K562 (cell line): ENCODE measurements around the gene TMC8. TPM values are rescaled to one million over a fixed set of nuclear protein-coding genes. Genes with fewer than 3 reads are reported as not detected.

Source experiments
- CREB1 ChIP-seq, 2 experiments: sonication (generic) in 1 of 2; formaldehyde crosslinking in 1 of 2; IDR thresholded peaks; 2 replicates each; pipeline versions ENCODE4 v1.6.1 to v1.8.0; 2012 to 2022; ENCODE audit warnings: inconsistent platforms in 1 of 2, mild to moderate bottlenecking in 1 of 2, missing genetic modification reagents in 1 of 2, moderate library complexity in 1 of 2
- GATAD2A ChIP-seq: fragments of 450-650 bp; IDR thresholded peaks from 2 replicates; pipeline ENCODE4 v1.6.1; 2017
- KDM5B ChIP-seq: fragments of 200-600 bp; sonication (generic); IDR thresholded peaks from 2 replicates; pipeline ENCODE4 v1.6.1; 2012; ENCODE audit warnings: low read depth, mild to moderate bottlenecking, moderate library complexity, low read length, control low read depth, inconsistent platforms; ENCODE audit not compliant: insufficient replicate concordance
- MAFF ChIP-seq: IDR thresholded peaks from 2 replicates; pipeline ENCODE4 v1.6.1; 2012; ENCODE audit warnings: low read length, improper control_type of control experiment
- MYBL2 ChIP-seq, 2 experiments: fragments of 450-650 bp in 1 of 2; sonication (generic) in 1 of 2; formaldehyde crosslinking in 1 of 2; IDR thresholded peaks; 2 replicates each; pipeline versions ENCODE4 v1.6.1 to v1.8.1; 2017 to 2022; ENCODE audit warnings: borderline replicate concordance in 1 of 2, inconsistent platforms in 1 of 2, low read depth in 1 of 2, mild to moderate bottlenecking in 1 of 2, missing genetic modification reagents in 1 of 2, moderate library complexity in 1 of 2
- PHF21A ChIP-seq: fragments of 450-650 bp; IDR thresholded peaks from 2 replicates; pipeline ENCODE4 v1.6.1; 2017; ENCODE audit warnings: low read depth, borderline replicate concordance
- SMAD3 ChIP-seq: fragments of 450-650 bp; formaldehyde crosslinking; conservative IDR thresholded peaks from 2 replicates; pipeline ENCODE4 v1.4.0; 2020; ENCODE audit warnings: mild to moderate bottlenecking
- SPI1 ChIP-seq: IDR thresholded peaks from 2 replicates; pipeline ENCODE4 v1.6.1; 2011; ENCODE audit warnings: low read depth, low read length, control low read depth, borderline replicate concordance
- ZBTB1 ChIP-seq: sonication (generic); formaldehyde crosslinking; IDR thresholded peaks from 2 replicates; pipeline ENCODE4 v1.8.1; 2023; ENCODE audit warnings: missing genetic modification reagents, low read depth, mild to moderate bottlenecking, borderline replicate concordance
- ZKSCAN1 ChIP-seq: fragments of 150-350 bp; IDR thresholded peaks from 2 replicates; pipeline ENCODE4 v1.6.1; 2016; ENCODE audit warnings: low read depth, low read length
- ZNF507 ChIP-seq: conservative IDR thresholded peaks from 2 replicates; pipeline ENCODE4 v1.6.1; 2017; ENCODE audit warnings: missing genetic modification characterization, missing compliant biosample characterization
- polyA plus RNA-seq, 8 experiments: library from polyadenylated mRNA; depleted of rRNA in 4 of 8; stranded (reverse) in 5 of 8; unstranded in 3 of 8; fragments of >200 nt; fragmentation: Nextera tagmentation in 2 of 8; fragmentation: Illumina TruSeq in 1 of 8; extraction: Ambion mirVana in 2 of 8; extraction: Trizol in 1 of 8; gene quantifications; 2 replicates each; pipeline versions ENCODE4 v1.2.1 to v1.2.3, GENCODE V29; 2011 to 2014; ENCODE audit warnings: inconsistent platforms in 1 of 8, missing spikeins in 1 of 8
- total RNA-seq, 7 experiments: library from RNA; depleted of rRNA in 6 of 7; stranded (reverse); fragments of >200 nt in 6 of 7; fragmentation: Illumina TruSeq in 2 of 7; extraction: Trizol in 2 of 7; gene quantifications; 2 replicates each; pipeline versions ENCODE4 v1.2.1 to v1.2.3, GENCODE V29; 2011 to 2021; ENCODE audit warnings: low replicate concordance in 1 of 7
- TF ChIP-seq, protein P1 (sequence below): sonication (generic); formaldehyde crosslinking; IDR thresholded peaks from 2 replicates; pipeline ENCODE4 v1.8.0; 2023; ENCODE audit warnings: mild to moderate bottlenecking, missing genetic modification reagents
- TF ChIP-seq, protein P2 (sequence below): conservative IDR thresholded peaks from 2 replicates; pipeline ENCODE4 v1.6.1; 2011; ENCODE audit warnings: low read depth, mild to moderate bottlenecking, low read length; ENCODE audit not compliant: control insufficient read depth
- TF ChIP-seq, protein P3 (sequence below): fragments of 450-650 bp; conservative IDR thresholded peaks from 2 replicates; pipeline ENCODE4 v1.6.1; 2016; ENCODE audit warnings: missing genetic modification characterization, low read depth, mild to moderate bottlenecking, missing compliant biosample characterization, moderate library complexity
- TF ChIP-seq, protein P4 (sequence below), 2 experiments: IDR thresholded peaks; 2 replicates each; pipeline ENCODE4 v1.6.1; 2012; ENCODE audit warnings: improper control_type of control experiment in 2 of 2, low read depth in 2 of 2, low read length in 2 of 2, borderline replicate concordance in 1 of 2

Gene TMC8
- total and polyA plus RNA-seq, 9 of the 15 experiments (the other 6 are each of a cell fraction or from before 2014, with no cell fraction given) = 0.13 to 10.9 (median 2.8) TPM

DNA sequence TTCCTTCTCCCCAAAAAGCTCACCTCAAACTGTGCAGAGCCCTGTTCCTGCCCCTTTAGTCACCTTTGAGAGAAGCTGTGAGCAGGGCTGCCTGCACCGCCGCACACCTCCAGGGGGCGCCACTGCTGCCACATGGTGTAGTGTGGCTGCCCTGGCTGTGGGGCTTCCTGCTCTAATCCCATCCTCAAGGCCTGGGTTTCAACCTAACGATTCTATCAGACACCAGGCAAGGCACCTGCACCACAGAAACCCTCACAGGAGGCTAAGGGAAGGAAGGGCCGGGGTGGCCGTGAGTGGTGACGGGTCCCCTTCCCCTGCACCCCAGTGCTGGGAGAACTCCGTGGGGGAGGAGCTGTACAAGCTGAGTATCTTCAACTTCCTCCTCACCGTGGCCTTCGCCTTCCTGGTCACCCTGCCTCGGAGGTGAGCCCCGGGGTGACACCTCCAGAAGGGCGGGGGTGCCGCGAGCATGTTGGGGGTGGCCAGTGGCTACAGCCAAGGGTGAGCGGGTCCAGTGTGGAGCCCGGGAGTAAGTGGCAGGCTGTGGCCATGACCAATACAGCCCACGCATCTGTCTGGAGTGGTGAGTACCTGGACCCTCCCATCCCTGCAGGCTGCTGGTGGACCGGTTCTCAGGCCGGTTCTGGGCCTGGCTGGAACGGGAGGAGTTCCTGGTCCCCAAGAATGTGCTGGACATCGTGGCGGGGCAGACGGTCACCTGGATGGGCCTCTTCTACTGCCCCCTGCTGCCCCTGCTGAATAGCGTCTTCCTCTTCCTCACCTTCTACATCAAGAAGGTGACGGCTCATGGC is 7.0 kb downstream of the TMC8 start (continued):
- TF ChIP-seq, protein P1, sequence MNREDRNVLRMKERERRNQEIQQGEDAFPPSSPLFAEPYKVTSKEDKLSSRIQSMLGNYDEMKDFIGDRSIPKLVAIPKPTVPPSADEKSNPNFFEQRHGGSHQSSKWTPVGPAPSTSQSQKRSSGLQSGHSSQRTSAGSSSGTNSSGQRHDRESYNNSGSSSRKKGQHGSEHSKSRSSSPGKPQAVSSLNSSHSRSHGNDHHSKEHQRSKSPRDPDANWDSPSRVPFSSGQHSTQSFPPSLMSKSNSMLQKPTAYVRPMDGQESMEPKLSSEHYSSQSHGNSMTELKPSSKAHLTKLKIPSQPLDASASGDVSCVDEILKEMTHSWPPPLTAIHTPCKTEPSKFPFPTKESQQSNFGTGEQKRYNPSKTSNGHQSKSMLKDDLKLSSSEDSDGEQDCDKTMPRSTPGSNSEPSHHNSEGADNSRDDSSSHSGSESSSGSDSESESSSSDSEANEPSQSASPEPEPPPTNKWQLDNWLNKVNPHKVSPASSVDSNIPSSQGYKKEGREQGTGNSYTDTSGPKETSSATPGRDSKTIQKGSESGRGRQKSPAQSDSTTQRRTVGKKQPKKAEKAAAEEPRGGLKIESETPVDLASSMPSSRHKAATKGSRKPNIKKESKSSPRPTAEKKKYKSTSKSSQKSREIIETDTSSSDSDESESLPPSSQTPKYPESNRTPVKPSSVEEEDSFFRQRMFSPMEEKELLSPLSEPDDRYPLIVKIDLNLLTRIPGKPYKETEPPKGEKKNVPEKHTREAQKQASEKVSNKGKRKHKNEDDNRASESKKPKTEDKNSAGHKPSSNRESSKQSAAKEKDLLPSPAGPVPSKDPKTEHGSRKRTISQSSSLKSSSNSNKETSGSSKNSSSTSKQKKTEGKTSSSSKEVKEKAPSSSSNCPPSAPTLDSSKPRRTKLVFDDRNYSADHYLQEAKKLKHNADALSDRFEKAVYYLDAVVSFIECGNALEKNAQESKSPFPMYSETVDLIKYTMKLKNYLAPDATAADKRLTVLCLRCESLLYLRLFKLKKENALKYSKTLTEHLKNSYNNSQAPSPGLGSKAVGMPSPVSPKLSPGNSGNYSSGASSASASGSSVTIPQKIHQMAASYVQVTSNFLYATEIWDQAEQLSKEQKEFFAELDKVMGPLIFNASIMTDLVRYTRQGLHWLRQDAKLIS (CRISPR knock-in tag) = no peak
- no peak for TF ChIP-seq MYBL2 (IDR thresholded peaks at IDR 0.05; ENCODE audit: low read depth)
- TF ChIP-seq MYBL2 (CRISPR knock-in tag; IDR thresholded peaks at IDR 0.05; ENCODE audit: borderline replicate concordance) = no peak
- TF ChIP-seq GATAD2A = no peak
- TF ChIP-seq KDM5B = no peak
- peak; percentile 38; the same call in 1 of the 2 replicates for TF ChIP-seq SPI1
- TF ChIP-seq ZBTB1 (CRISPR knock-in tag) = no peak
- TF ChIP-seq, protein P2, sequence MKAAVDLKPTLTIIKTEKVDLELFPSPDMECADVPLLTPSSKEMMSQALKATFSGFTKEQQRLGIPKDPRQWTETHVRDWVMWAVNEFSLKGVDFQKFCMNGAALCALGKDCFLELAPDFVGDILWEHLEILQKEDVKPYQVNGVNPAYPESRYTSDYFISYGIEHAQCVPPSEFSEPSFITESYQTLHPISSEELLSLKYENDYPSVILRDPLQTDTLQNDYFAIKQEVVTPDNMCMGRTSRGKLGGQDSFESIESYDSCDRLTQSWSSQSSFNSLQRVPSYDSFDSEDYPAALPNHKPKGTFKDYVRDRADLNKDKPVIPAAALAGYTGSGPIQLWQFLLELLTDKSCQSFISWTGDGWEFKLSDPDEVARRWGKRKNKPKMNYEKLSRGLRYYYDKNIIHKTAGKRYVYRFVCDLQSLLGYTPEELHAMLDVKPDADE = no peak
- TF ChIP-seq, protein P3, sequence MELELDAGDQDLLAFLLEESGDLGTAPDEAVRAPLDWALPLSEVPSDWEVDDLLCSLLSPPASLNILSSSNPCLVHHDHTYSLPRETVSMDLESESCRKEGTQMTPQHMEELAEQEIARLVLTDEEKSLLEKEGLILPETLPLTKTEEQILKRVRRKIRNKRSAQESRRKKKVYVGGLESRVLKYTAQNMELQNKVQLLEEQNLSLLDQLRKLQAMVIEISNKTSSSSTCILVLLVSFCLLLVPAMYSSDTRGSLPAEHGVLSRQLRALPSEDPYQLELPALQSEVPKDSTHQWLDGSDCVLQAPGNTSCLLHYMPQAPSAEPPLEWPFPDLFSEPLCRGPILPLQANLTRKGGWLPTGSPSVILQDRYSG = peak; percentile 17; the same call in 1 of the 2 replicates
- TF ChIP-seq PHF21A = 0 out of 2 replicates have a peak, but pooled peaks have one; percentile 8
- TF ChIP-seq ZNF507 (tag) = no peak
- no peak for TF ChIP-seq CREB1 (IDR thresholded peaks at IDR 0.05)
- peak; percentile 52; the same call in 1 of the 2 replicates for TF ChIP-seq CREB1 (CRISPR knock-in tag; IDR thresholded peaks at IDR 0.05)
- no peak for TF ChIP-seq SMAD3 (CRISPR knock-in tag)
- TF ChIP-seq ZKSCAN1 = no peak
- TF ChIP-seq, protein P4, sequence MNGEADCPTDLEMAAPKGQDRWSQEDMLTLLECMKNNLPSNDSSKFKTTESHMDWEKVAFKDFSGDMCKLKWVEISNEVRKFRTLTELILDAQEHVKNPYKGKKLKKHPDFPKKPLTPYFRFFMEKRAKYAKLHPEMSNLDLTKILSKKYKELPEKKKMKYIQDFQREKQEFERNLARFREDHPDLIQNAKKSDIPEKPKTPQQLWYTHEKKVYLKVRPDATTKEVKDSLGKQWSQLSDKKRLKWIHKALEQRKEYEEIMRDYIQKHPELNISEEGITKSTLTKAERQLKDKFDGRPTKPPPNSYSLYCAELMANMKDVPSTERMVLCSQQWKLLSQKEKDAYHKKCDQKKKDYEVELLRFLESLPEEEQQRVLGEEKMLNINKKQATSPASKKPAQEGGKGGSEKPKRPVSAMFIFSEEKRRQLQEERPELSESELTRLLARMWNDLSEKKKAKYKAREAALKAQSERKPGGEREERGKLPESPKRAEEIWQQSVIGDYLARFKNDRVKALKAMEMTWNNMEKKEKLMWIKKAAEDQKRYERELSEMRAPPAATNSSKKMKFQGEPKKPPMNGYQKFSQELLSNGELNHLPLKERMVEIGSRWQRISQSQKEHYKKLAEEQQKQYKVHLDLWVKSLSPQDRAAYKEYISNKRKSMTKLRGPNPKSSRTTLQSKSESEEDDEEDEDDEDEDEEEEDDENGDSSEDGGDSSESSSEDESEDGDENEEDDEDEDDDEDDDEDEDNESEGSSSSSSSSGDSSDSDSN (IDR thresholded peaks at IDR 0.05; ENCODE audit: borderline replicate concordance in 1 of 2, low read depth in 2 of 2, low read length in 2 of 2) = peak; percentile 71 to 93; a peak in 3 of 4 replicates
- no peak for TF ChIP-seq MAFF
